ENCODE data around the gene LCT.

DNA sequence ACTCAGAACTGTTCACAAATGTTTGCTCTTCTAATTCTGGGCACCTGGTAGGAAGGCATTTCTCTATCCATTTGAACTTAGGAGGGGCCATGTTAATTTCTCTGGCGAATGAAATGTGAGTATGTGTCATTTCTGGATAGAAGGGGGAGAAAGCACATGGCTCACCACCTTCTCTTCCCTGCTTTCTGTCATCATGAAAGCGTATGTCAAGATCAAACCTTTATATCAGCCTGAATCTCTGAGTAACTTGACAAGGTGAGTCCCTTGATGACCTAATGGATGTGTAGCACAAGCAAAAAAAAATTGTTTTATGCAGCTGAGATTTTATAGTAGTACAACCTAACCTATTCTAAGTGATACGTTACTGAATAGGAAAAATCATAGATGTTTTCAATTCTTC, 12.1 kb upstream of the LCT start:
- TF ChIP-seq CREB1 (CRISPR knock-in tag; IDR thresholded peaks at IDR 0.05; ENCODE audit: low read depth) (no peak), POLR2AphosphoS5 (IDR thresholded peaks at IDR 0.05; ENCODE audit: low read depth) (no peak)
- TF ChIP-seq, protein P1, sequence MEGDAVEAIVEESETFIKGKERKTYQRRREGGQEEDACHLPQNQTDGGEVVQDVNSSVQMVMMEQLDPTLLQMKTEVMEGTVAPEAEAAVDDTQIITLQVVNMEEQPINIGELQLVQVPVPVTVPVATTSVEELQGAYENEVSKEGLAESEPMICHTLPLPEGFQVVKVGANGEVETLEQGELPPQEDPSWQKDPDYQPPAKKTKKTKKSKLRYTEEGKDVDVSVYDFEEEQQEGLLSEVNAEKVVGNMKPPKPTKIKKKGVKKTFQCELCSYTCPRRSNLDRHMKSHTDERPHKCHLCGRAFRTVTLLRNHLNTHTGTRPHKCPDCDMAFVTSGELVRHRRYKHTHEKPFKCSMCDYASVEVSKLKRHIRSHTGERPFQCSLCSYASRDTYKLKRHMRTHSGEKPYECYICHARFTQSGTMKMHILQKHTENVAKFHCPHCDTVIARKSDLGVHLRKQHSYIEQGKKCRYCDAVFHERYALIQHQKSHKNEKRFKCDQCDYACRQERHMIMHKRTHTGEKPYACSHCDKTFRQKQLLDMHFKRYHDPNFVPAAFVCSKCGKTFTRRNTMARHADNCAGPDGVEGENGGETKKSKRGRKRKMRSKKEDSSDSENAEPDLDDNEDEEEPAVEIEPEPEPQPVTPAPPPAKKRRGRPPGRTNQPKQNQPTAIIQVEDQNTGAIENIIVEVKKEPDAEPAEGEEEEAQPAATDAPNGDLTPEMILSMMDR (conservative IDR thresholded peaks at IDR 0.05; ENCODE audit: low read depth in 2 of 2): no peak
- TF ChIP-seq, protein P2, sequence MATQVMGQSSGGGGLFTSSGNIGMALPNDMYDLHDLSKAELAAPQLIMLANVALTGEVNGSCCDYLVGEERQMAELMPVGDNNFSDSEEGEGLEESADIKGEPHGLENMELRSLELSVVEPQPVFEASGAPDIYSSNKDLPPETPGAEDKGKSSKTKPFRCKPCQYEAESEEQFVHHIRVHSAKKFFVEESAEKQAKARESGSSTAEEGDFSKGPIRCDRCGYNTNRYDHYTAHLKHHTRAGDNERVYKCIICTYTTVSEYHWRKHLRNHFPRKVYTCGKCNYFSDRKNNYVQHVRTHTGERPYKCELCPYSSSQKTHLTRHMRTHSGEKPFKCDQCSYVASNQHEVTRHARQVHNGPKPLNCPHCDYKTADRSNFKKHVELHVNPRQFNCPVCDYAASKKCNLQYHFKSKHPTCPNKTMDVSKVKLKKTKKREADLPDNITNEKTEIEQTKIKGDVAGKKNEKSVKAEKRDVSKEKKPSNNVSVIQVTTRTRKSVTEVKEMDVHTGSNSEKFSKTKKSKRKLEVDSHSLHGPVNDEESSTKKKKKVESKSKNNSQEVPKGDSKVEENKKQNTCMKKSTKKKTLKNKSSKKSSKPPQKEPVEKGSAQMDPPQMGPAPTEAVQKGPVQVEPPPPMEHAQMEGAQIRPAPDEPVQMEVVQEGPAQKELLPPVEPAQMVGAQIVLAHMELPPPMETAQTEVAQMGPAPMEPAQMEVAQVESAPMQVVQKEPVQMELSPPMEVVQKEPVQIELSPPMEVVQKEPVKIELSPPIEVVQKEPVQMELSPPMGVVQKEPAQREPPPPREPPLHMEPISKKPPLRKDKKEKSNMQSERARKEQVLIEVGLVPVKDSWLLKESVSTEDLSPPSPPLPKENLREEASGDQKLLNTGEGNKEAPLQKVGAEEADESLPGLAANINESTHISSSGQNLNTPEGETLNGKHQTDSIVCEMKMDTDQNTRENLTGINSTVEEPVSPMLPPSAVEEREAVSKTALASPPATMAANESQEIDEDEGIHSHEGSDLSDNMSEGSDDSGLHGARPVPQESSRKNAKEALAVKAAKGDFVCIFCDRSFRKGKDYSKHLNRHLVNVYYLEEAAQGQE (IDR thresholded peaks at IDR 0.05; ENCODE audit: unreplicated experiment): no peak

All from GM23338 (cell line).